Gastrocnemius medialis (tissue), 4 donors: ENCODE data around the gene CDH4.

Experiments used
- POLR2A ChIP-seq, 2 donors: fragments of 450-650 bp; IDR thresholded peaks; one replicate each; pipeline ENCODE4 v1.6.1; 2017; ENCODE audit warnings: antibody characterized with exemption in 2 of 2, mild to moderate bottlenecking in 2 of 2, moderate library complexity in 2 of 2
- TF ChIP-seq, protein P1 (sequence below), 5 experiments: fragments of 450-650 bp in 3 of 5; fragments of 200-600 bp in 2 of 5; sonication (generic) in 2 of 5; IDR thresholded peaks in 4 of 5; conservative IDR thresholded peaks in 1 of 5; 1 replicate in 4 of 5; 2 replicates in 1 of 5; pipeline ENCODE4 v1.5.1; 2016 to 2019; ENCODE audit warnings: antibody characterized with exemption in 5 of 5, mild to moderate bottlenecking in 3 of 5, moderate library complexity in 3 of 5

DNA sequence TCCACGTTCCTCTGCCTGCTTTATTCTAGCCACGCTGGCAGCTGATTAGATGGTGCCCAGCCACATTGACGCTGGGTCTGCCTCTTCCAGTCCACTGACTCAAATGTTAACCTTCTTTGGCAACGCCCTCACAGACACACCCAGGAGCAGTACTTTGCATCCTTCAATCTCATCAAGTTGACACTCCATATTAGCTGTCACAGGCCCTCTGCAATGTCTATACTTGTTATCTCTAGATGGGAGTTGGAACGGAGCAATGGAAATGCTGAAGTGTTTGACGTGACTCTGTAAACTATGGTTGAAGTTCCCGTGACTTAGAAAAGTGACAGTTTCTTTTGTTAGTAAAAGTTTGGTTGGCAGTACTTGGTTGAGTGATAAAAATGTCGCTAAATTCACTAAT is 291.0 kb downstream of the CDH4 start:
- TF ChIP-seq, protein P1, sequence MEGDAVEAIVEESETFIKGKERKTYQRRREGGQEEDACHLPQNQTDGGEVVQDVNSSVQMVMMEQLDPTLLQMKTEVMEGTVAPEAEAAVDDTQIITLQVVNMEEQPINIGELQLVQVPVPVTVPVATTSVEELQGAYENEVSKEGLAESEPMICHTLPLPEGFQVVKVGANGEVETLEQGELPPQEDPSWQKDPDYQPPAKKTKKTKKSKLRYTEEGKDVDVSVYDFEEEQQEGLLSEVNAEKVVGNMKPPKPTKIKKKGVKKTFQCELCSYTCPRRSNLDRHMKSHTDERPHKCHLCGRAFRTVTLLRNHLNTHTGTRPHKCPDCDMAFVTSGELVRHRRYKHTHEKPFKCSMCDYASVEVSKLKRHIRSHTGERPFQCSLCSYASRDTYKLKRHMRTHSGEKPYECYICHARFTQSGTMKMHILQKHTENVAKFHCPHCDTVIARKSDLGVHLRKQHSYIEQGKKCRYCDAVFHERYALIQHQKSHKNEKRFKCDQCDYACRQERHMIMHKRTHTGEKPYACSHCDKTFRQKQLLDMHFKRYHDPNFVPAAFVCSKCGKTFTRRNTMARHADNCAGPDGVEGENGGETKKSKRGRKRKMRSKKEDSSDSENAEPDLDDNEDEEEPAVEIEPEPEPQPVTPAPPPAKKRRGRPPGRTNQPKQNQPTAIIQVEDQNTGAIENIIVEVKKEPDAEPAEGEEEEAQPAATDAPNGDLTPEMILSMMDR (IDR thresholded peaks at IDR 0.05 in 4 of 5, conservative IDR thresholded peaks at IDR 0.05 in 1 of 5), result no peak
- no peak for TF ChIP-seq POLR2A (IDR thresholded peaks at IDR 0.05)
